ENCODE data around the gene PCDHGC4. TPM values are rescaled to one million over a fixed set of nuclear protein-coding genes. Genes with fewer than 3 reads are reported as not detected.

Gene PCDHGC4
- total RNA-seq, 2 experiments from 2014 or later: not detected

DNA sequence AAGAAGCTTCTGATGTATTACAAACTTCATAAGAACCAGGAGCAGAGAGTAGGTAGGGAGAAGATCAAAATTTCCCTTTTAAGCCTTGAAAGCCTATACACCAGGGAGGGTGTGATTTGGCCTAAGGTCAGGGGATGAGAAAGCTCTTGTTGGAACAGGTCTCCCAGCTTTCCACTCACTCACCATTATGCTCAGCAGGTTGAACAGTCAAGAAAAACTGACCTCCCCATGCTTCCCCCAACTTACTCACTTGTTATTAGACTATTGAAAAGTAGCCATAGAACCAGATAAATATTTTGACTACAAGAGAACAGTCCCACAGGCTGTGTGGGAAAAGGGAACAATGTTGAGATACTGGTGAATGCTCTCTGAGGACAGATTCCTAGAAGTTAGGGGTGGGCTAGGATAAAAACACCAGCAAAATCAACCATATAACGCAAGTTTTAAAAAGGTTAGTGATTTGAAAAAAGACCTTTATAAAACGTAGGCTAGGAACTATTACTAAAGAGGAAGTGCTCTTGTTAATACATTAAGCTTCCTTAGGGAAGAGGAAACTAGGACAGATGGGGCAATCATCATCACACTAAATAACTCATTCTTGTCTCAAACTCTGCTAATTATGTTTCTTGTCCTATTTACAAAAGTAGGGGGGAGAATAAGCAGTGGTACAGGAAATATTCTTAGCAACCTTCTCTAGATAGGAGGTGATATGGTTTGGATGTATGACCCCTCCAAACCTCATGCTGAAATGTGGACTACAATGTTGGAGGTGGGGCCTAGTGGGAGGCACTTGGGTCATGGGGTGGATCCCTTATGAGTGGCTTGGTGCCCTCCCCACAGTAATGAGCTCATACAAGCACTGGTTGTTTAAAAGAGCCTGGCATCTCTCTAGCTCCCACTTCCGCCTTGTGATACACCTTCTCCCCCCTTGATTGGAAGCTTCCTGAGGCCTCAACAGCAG lies 35.1 kb downstream of the PCDHGC4 start:
- ChIA-PET CTCF (interaction anchor here (2.0 kb wide), 1 partner anchor 38 kb away, joined by 10 read pairs; no protein-coding TSS in a partner anchor), POLR2A (no interaction called here)

- POLR2A ChIA-PET: interaction anchor here (0.5 kb wide), 1 partner anchor 41 kb away, joined by 5 read pairs; no protein-coding TSS in a partner anchor
- CTCF ChIA-PET: interaction anchor here (1.1 to 3.7 kb wide), 7 partner anchors 9 to 131 kb away, joined by 3 to 14 read pairs (median 5); partner anchors contain the start of gene PCDHGA10
These were observed 36.5 kb downstream of the PCDHGC4 start for GRCh38 chr5:141521244-141521781.

GRCh38 chr5:141522301-141522700 lies 37.5 kb downstream of the PCDHGC4 start:
- POLR2A ChIA-PET: no interaction called here
- CTCF ChIA-PET: interaction anchor here (1.0 to 3.7 kb wide), 8 partner anchors 10 to 132 kb away, joined by 3 to 14 read pairs (median 4); partner anchors contain the start of genes PCDHGA10, PCDHGA11 and PCDHGB7

DNA sequence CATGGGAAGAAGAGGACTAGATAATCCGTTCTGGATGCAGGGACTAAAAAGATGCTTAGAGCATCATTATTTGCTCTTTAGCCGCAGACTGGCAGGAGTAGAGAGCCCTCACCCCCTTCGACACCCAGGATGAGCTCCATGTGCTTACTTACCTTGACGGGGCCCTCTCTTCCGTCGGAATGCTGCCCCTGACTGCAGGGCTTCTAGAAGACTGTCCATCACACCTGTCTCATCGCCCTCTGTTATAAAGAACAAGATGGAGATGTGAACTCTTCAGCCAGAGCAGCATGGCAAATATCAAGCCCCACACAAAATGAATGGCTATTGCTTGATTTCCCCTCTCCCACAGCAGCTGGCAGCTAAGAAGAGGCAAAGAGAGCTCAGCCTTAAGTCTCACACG lies 39.2 kb downstream of the PCDHGC4 start:
- POLR2A ChIA-PET: no interaction called here
- CTCF ChIA-PET: interaction anchor here (0.7 to 3.7 kb wide), 16 partner anchors 9 to 208 kb away, joined by 3 to 14 read pairs (median 4); partner anchors contain the start of genes DIAPH1, PCDHGA10, PCDHGA12 and PCDHGB5

DNA sequence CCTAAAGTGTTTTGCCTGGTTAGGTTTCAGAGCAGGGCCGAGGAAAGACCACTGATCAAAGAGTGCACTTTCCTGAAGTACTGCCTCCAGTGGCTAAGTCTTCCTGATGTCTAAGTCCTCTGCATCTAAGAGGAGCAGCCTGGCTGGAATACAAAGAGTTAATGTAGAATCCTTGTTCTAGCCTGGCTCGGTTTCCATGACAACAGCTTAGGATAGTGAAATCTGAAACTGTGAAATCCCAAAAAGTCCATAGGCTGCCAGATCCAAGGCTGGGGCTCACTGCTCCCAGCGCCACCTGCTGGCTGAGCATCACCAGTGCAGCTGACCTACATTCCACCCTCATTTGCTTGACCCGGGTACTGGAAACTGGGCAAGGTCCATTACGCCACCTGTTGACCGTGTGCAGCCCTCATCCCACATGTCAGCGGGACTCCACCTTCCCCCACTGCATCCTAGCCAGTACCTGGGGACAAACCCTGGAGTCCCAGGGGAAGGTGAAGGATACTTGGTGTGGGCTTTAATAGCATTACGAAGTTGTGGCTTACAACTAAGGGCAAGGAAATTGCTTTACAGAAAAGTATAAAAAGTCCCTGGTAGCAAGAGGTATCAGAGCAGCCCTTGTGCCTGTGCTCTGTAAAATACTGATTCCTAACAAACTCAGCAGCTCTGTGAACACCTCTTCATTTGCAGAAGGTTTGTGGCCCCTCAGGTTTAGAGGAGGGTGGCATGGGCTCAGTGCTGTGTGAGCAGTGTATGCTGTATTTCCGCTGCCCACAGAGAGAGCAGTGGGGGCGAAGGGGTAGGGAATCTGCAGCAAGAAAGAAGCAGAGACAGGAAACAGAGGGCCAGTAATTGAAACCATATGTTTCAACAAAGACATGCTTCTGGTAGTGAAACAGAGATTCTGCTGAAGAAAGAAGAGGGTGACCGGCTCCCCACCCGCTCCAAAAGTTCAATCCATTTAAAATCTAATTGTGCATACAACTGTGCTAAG lies 40.1 kb downstream of the PCDHGC4 start:
- ChIA-PET POLR2A (no interaction called here), CTCF (interaction anchor here (0.6 to 3.7 kb wide), 16 partner anchors 10 to 414 kb away, joined by 3 to 14 read pairs (median 4); partner anchors contain the start of genes PCDHGA10, PCDHGA12 and PCDHGB5)

GRCh38 chr5:141525653-141526052 lies 40.8 kb downstream of the PCDHGC4 start:
- POLR2A ChIA-PET: no interaction called here
- CTCF ChIA-PET: interaction anchor here (0.6 to 0.8 kb wide), 2 partner anchors 11 to 415 kb away, joined by 3 read pairs; no protein-coding TSS in a partner anchor

GRCh38 chr5:141527426-141527825 lies 42.6 kb downstream of the PCDHGC4 start:
- ChIA-PET POLR2A (no interaction called here), CTCF (interaction anchor here (0.6 to 0.7 kb wide), 2 partner anchors 15 to 29 kb away, joined by 3 to 4 read pairs; no protein-coding TSS in a partner anchor)

DNA sequence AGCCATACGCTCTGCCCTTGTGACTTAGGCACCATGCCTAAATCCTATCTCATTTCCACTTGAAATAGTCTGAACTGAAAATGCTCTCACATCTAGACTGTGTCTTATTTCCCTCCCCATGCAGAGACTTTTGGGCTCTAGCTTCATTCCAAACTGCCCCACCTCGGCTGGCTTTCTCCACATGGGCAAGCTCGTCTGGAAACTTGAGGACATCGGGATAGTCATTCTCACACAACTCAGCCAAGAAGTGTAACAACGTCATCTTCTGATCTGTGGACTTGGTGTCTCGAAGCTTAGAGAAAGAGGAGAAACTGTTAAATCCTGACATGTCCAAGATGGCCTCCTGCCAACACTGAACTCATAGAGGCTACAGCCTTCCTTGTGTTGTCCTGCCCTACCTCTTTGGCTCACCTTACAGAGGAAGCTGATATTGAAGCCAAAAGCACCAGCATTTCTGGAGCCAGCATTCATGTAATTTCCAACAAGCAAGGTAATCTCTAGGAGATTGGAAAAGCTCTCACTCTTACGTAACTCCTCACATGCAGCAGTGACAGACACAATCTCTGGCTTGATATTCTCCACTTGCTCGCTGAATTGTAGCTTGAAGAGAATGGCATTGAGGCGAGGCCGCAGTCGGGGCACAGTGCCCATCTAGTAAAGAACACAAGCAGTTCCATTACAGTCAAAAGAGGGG lies 43.6 kb downstream of the PCDHGC4 start:
- ChIA-PET POLR2A (no interaction called here), CTCF (interaction anchor here (0.7 kb wide), 1 partner anchor 28 kb away, joined by 3 read pairs; no protein-coding TSS in a partner anchor)

DNA sequence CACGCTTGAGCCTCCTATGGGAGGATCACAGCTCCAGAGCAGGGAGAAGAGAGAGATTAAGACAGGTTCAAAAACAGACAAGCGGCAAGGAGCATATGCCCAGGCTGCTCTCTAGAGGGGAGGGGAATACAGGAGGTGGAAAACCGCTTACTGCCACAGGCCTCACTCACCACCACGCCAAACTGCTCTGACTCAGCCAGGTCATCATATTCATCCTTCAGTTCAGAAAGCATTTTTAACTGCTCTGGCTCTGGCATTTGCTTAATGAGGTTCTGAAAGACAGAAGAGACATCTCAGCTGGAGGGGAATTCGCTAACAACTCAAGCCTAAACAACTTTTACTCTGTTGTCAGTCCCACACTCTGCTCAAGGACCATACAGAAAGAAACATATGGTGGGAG lies 44.2 kb downstream of the PCDHGC4 start:
- ChIA-PET POLR2A (no interaction called here), CTCF (no interaction called here)

- ChIA-PET CTCF (no interaction called here), POLR2A (no interaction called here)
These were observed 45.0 kb downstream of the PCDHGC4 start for GRCh38 chr5:141529873-141530272.

DNA sequence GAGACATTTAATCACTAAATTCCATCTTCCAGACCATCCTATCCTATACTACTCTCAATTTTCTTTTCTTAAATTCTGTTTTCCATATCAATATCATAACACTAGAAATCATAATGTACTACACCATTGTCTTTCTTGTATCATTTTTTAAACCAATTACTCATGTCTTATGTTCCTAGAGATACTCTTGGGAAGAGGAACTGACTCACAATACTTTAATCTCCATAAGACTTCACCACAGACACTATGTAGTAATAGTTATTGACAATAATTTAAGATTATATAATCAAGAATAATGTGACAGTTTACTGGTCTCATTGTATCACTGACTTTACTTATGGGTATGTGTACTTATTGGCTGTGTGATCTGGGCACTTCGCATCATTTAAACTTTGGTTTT lies 47.9 kb downstream of the PCDHGC4 start:
- CTCF ChIA-PET: interaction anchor here (1.5 kb wide), 1 partner anchor 12 kb away, joined by 5 read pairs; no protein-coding TSS in a partner anchor

GRCh38 chr5:141533897-141534296 lies 49.1 kb downstream of the PCDHGC4 start:
- ChIA-PET POLR2A (no interaction called here), CTCF (interaction anchor here (1.1 to 1.5 kb wide), 2 partner anchors 13 to 24 kb away, joined by 3 to 5 read pairs; no protein-coding TSS in a partner anchor)

More for the DNA sequence above, 47.9 kb downstream of the PCDHGC4 start:
- POLR2A ChIA-PET: no interaction called here

DNA sequence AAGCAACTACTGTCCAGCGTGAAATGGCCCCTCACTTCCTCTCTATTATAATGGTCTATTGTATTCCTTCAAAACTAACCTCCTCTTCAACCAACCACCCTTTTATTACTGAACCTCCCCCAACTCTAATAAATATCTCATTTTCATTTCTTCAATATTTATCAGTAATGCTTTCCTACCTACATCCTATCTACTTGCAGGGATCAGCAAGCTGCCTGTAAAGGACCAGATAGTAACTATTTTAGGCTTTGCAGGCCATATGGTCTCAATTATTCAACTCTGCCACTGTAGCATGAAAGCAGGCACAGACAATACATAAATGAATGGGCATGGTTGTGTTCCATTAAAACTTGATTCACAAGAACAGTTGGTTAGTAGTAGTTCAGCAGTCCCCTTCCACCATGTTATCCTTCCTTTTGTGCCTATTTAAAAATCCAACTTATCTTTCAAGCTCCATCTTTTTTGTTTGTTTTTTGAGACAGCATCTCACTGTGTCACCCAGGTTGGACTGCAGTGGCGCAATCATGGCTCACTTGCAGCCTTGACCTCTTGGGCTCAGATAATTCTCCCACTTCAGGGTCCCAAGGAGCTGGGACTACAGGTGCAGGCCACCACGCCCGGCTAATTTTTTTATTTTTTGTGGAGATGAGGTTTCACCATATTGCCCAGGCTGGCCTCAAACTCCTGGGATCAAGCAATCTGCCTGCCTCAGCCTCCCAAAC lies 49.8 kb downstream of the PCDHGC4 start:
- POLR2A ChIA-PET: no interaction called here
- CTCF ChIA-PET: interaction anchor here (1.0 to 1.5 kb wide), 4 partner anchors 10 to 23 kb away, joined by 3 to 5 read pairs (median 3); no protein-coding TSS in a partner anchor

Other genes with a start within 250 kb of the PCDHGC4 start
- not detected for gene PCDHB15, start 239.6 kb upstream of the PCDHGC4 start, total RNA-seq
- gene SLC25A2, start 181.0 kb upstream of the PCDHGC4 start, total RNA-seq: under 1 TPM; 0.19 to 0.21 TPM
- gene TAF7, start 164.2 kb upstream of the PCDHGC4 start, total RNA-seq: 10 to 100 TPM; 57.1 to 58.0 TPM
- gene PCDHGA1, start 154.5 kb upstream of the PCDHGC4 start, total RNA-seq: under 1 TPM; 0.04 to 0.06 TPM
- under 1 TPM in 1 of 2 experiments, not detected in 1; 0.04 TPM for gene PCDHGA2, start 146.3 kb upstream of the PCDHGC4 start, total RNA-seq
- gene PCDHGA3, start 141.2 kb upstream of the PCDHGC4 start, total RNA-seq: not detected
- not detected for gene PCDHGB1, start 134.9 kb upstream of the PCDHGC4 start, total RNA-seq
- gene PCDHGA4, start 130.0 kb upstream of the PCDHGC4 start, total RNA-seq: under 1 TPM in 1 of 2 experiments, not detected in 1; 0.15 TPM
- under 1 TPM; 0.23 to 0.25 TPM for gene PCDHGB2, start 125.0 kb upstream of the PCDHGC4 start, total RNA-seq
- gene PCDHGA5, start 120.9 kb upstream of the PCDHGC4 start, total RNA-seq: under 1 TPM; 0.06 to 0.13 TPM
- gene PCDHGB3, start 114.8 kb upstream of the PCDHGC4 start, total RNA-seq: under 1 TPM; 0.17 to 0.19 TPM
- gene PCDHGA6, start 111.1 kb upstream of the PCDHGC4 start, total RNA-seq: under 1 TPM; 0.06 to 0.13 TPM
- gene PCDHGA7, start 102.3 kb upstream of the PCDHGC4 start, total RNA-seq: under 1 TPM in 1 of 2 experiments, not detected in 1; 0.06 TPM
- gene PCDHGB4, start 97.3 kb upstream of the PCDHGC4 start, total RNA-seq: under 1 TPM; 0.04 to 0.06 TPM
- gene PCDHGA8, start 92.4 kb upstream of the PCDHGC4 start, total RNA-seq: not detected
- under 1 TPM; 0.15 to 0.19 TPM for gene PCDHGB5, start 87.1 kb upstream of the PCDHGC4 start, total RNA-seq
- gene PCDHGA9, start 82.3 kb upstream of the PCDHGC4 start, total RNA-seq: not detected
- gene PCDHGB6, start 77.0 kb upstream of the PCDHGC4 start, total RNA-seq: under 1 TPM; 0.04 to 0.06 TPM
- gene PCDHGA10, start 72.0 kb upstream of the PCDHGC4 start, total RNA-seq: under 1 TPM; 0.08 to 0.11 TPM
- gene PCDHGB7, start 67.4 kb upstream of the PCDHGC4 start, total RNA-seq: not detected
- gene PCDHGA11, start 64.0 kb upstream of the PCDHGC4 start, total RNA-seq: not detected
- under 1 TPM; 0.08 to 0.10 TPM for gene PCDHGA12, start 54.5 kb upstream of the PCDHGC4 start, total RNA-seq
- gene PCDHGC3, start 9.1 kb upstream of the PCDHGC4 start, total RNA-seq: under 1 TPM in 1 of 2 experiments, not detected in 1; 0.13 TPM
- gene PCDHGC5, start 4.1 kb downstream of the PCDHGC4 start, total RNA-seq: not detected
- 100 to 1,000 TPM; 213 to 218 TPM for gene DIAPH1, start 134.0 kb downstream of the PCDHGC4 start, total RNA-seq
- gene HDAC3, start 151.8 kb downstream of the PCDHGC4 start, total RNA-seq: 10 to 100 TPM; 86.3 to 92.9 TPM
- 10 to 100 TPM; 32.4 to 35.2 TPM for gene RELL2, start 152.0 kb downstream of the PCDHGC4 start, total RNA-seq
- 10 to 100 TPM; 25.4 to 28.3 TPM for gene FCHSD1, start 166.4 kb downstream of the PCDHGC4 start, total RNA-seq
- 1 to 10 TPM; 6.5 to 7.0 TPM for gene ARAP3, start 197.2 kb downstream of the PCDHGC4 start, total RNA-seq